IMR-90 (cell line): ENCODE results near the gene FMN1.

Experiments used
- BHLHE40 ChIP-seq: fragments of 150-350 bp; IDR thresholded peaks from 2 replicates; pipeline ENCODE4 v1.6.1; 2016; ENCODE audit warnings: mild to moderate bottlenecking, low read depth, low read length
- CEBPB ChIP-seq: IDR thresholded peaks from 2 replicates; pipeline ENCODE4 v1.6.1; 2012; ENCODE audit warnings: low read depth, low read length, improper control_type of control experiment
- FOS ChIP-seq: fragments of 150-350 bp; IDR thresholded peaks from 2 replicates; pipeline ENCODE4 v1.6.1; 2016; ENCODE audit warnings: low read depth, low read length
- MAFK ChIP-seq: IDR thresholded peaks from 2 replicates; pipeline ENCODE4 v1.6.1; 2012; ENCODE audit warnings: low read depth, low read length, improper control_type of control experiment
- MAZ ChIP-seq: IDR thresholded peaks from 2 replicates; pipeline ENCODE4 v1.6.1; 2012; ENCODE audit warnings: low read depth, mild to moderate bottlenecking, low read length, improper control_type of control experiment, moderate library complexity, borderline replicate concordance
- MXI1 ChIP-seq: IDR thresholded peaks from 2 replicates; pipeline ENCODE4 v1.6.1; 2012; ENCODE audit warnings: low read depth, mild to moderate bottlenecking, low read length, moderate library complexity, borderline replicate concordance
- POLR2A ChIP-seq: IDR thresholded peaks from 2 replicates; pipeline ENCODE4 v1.6.1; 2012; ENCODE audit warnings: mild to moderate bottlenecking, low read depth, low read length
- RAD21 ChIP-seq: IDR thresholded peaks from 2 replicates; pipeline ENCODE4 v1.6.1; 2012; ENCODE audit warnings: low read length, improper control_type of control experiment
- RCOR1 ChIP-seq: IDR thresholded peaks from 2 replicates; pipeline ENCODE4 v1.6.1; 2012; ENCODE audit warnings: mild to moderate bottlenecking, low read length, improper control_type of control experiment; ENCODE audit not compliant: insufficient replicate concordance
- RFX5 ChIP-seq: IDR thresholded peaks from 2 replicates; pipeline ENCODE4 v1.8.0; 2012; ENCODE audit warnings: low read depth, mild to moderate bottlenecking, low read length, moderate library complexity
- SMC3 ChIP-seq: fragments of 150-350 bp; IDR thresholded peaks from 2 replicates; pipeline ENCODE4 v1.6.1; 2016; ENCODE audit warnings: low read depth, mild to moderate bottlenecking, antibody characterized with exemption, low read length, moderate library complexity
- USF2 ChIP-seq: fragments of 150-350 bp; IDR thresholded peaks from 2 replicates; pipeline ENCODE4 v1.6.1; 2017; ENCODE audit warnings: mild to moderate bottlenecking, antibody characterized with exemption, low read length, low read depth
- TF ChIP-seq, protein P1 (sequence below): conservative IDR thresholded peaks from 2 replicates; pipeline ENCODE4 v1.5.1; 2012; ENCODE audit warnings: mild to moderate bottlenecking, low read depth, low read length, improper control_type of control experiment
- TF ChIP-seq, protein P2 (sequence below): fragments of 150-350 bp; IDR thresholded peaks from 2 replicates; pipeline ENCODE4 v1.6.1; 2016; ENCODE audit warnings: low read depth, mild to moderate bottlenecking, low read length, moderate library complexity, borderline replicate concordance

- TF ChIP-seq BHLHE40 (no peak), MAZ (no peak), RFX5 (no peak), POLR2A (no peak), RAD21 (no peak), MXI1 (no peak), SMC3 (no peak), RCOR1 (no peak), FOS (no peak), CEBPB (no peak), MAFK (no peak), USF2 (no peak)
- TF ChIP-seq, protein P1, sequence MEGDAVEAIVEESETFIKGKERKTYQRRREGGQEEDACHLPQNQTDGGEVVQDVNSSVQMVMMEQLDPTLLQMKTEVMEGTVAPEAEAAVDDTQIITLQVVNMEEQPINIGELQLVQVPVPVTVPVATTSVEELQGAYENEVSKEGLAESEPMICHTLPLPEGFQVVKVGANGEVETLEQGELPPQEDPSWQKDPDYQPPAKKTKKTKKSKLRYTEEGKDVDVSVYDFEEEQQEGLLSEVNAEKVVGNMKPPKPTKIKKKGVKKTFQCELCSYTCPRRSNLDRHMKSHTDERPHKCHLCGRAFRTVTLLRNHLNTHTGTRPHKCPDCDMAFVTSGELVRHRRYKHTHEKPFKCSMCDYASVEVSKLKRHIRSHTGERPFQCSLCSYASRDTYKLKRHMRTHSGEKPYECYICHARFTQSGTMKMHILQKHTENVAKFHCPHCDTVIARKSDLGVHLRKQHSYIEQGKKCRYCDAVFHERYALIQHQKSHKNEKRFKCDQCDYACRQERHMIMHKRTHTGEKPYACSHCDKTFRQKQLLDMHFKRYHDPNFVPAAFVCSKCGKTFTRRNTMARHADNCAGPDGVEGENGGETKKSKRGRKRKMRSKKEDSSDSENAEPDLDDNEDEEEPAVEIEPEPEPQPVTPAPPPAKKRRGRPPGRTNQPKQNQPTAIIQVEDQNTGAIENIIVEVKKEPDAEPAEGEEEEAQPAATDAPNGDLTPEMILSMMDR: no peak
- TF ChIP-seq, protein P2, sequence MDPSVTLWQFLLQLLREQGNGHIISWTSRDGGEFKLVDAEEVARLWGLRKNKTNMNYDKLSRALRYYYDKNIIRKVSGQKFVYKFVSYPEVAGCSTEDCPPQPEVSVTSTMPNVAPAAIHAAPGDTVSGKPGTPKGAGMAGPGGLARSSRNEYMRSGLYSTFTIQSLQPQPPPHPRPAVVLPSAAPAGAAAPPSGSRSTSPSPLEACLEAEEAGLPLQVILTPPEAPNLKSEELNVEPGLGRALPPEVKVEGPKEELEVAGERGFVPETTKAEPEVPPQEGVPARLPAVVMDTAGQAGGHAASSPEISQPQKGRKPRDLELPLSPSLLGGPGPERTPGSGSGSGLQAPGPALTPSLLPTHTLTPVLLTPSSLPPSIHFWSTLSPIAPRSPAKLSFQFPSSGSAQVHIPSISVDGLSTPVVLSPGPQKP: no peak
Observed at GRCh38 chr15:33055962-33056361, 138.6 kb downstream of the FMN1 start.
